Liver (tissue), 3 donors: ENCODE results near the gene MYO10.

ENCODE experiments used
- ATF3 ChIP-seq: IDR thresholded peaks from 2 replicates; pipeline ENCODE4 v1.6.1; 2016; ENCODE audit warnings: antibody characterized with exemption
- CTCF ChIP-seq: fragments of 150-350 bp; IDR thresholded peaks from 2 replicates; pipeline ENCODE4 v1.5.1; 2017; ENCODE audit warnings: improper control_type of control experiment, low read depth, low read length; ENCODE audit not compliant: missing input control
- GABPA ChIP-seq, 2 donors: IDR thresholded peaks in 1 of 2; conservative IDR thresholded peaks in 1 of 2; 2 replicates each; pipeline ENCODE4 v1.6.1; 2016; ENCODE audit warnings: antibody characterized with exemption in 2 of 2, mild to moderate bottlenecking in 1 of 2, moderate library complexity in 1 of 2
- HNF4G ChIP-seq: IDR thresholded peaks from 2 replicates; pipeline ENCODE4 v1.6.1; 2016; ENCODE audit warnings: antibody characterized with exemption
- JUND ChIP-seq, 2 donors: IDR thresholded peaks; 2 replicates each; pipeline ENCODE4 v1.6.1; 2016; ENCODE audit warnings: antibody characterized with exemption in 2 of 2
- MAX ChIP-seq: IDR thresholded peaks from 2 replicates; pipeline ENCODE4 v1.6.1; 2016; ENCODE audit warnings: antibody characterized with exemption
- REST ChIP-seq: IDR thresholded peaks from 2 replicates; pipeline ENCODE4 v1.6.1; 2016; ENCODE audit warnings: antibody characterized with exemption, mild to moderate bottlenecking
- SP1 ChIP-seq: IDR thresholded peaks from 2 replicates; pipeline ENCODE4 v1.6.1; 2018; ENCODE audit warnings: antibody characterized with exemption, mild to moderate bottlenecking
- TAF1 ChIP-seq: conservative IDR thresholded peaks from 2 replicates; pipeline ENCODE4 v1.6.1; 2016; ENCODE audit warnings: antibody characterized with exemption, mild to moderate bottlenecking
- YY1 ChIP-seq: IDR thresholded peaks from 2 replicates; pipeline ENCODE4 v1.6.1; 2016; ENCODE audit warnings: antibody characterized with exemption, mild to moderate bottlenecking
- donor health status: healthy.
- donor health status: healthy.

GRCh38 chr5:16837305-16837704 lies 98.8 kb downstream of the MYO10 start:
- TF ChIP-seq JUND (IDR thresholded peaks at IDR 0.05) (no peak), YY1 (no peak), TAF1 (no peak), CTCF (no peak), GABPA (IDR thresholded peaks at IDR 0.05 in 1 of 2, conservative IDR thresholded peaks at IDR 0.05 in 1 of 2) (no peak), ATF3 (no peak), SP1 (no peak), MAX (no peak), HNF4G (no peak), REST (no peak)
